HepG2 (cell line): ENCODE measurements around the gene ORC1. TPM values are rescaled to one million over a fixed set of nuclear protein-coding genes. Genes with fewer than 3 reads are reported as not detected.

ENCODE experiments used
- ARID4A ChIP-seq: sonication (generic); formaldehyde crosslinking; IDR thresholded peaks from 2 replicates; pipeline ENCODE4 v1.5.0; 2020; ENCODE audit warnings: mild to moderate bottlenecking, missing genetic modification reagents, borderline replicate concordance
- CCDC6 ChIP-seq: sonication (generic); formaldehyde crosslinking; IDR thresholded peaks from 2 replicates; pipeline ENCODE4 v1.8.1; 2022; ENCODE audit warnings: mild to moderate bottlenecking, missing genetic modification reagents, moderate library complexity
- GMEB2 ChIP-seq: IDR thresholded peaks from 2 replicates; pipeline ENCODE4 v1.6.1; 2016; ENCODE audit warnings: missing biosample characterization, missing genetic modification reagents, low read depth
- HOMEZ ChIP-seq: IDR thresholded peaks from 2 replicates; pipeline ENCODE4 v1.6.1; 2016; ENCODE audit warnings: low read depth
- KLF9 ChIP-seq: IDR thresholded peaks from 2 replicates; pipeline ENCODE4 v1.6.1; 2016; ENCODE audit warnings: low read depth
- LCORL ChIP-seq, 2 experiments: fragments of 450-650 bp in 1 of 2; sonication (generic) in 1 of 2; formaldehyde crosslinking in 1 of 2; IDR thresholded peaks; 2 replicates each; pipeline versions ENCODE4 v1.5.0 to v1.6.1; 2017 to 2020; ENCODE audit warnings: antibody characterized with exemption in 1 of 2, missing genetic modification reagents in 1 of 2
- MYC ChIP-seq: sonication (generic); formaldehyde crosslinking; IDR thresholded peaks from 2 replicates; pipeline ENCODE4 v1.9.0; 2021; ENCODE audit warnings: missing genetic modification reagents, borderline replicate concordance
- NFATC3 ChIP-seq: sonication (generic); formaldehyde crosslinking; IDR thresholded peaks from 2 replicates; pipeline ENCODE4 v1.5.1; 2020; ENCODE audit warnings: mild to moderate bottlenecking, missing genetic modification reagents
- PHB2 ChIP-seq: fragments of 450-650 bp; IDR thresholded peaks from 2 replicates; pipeline ENCODE4 v1.6.1; 2018; ENCODE audit not compliant: partially characterized antibody
- RFX3 ChIP-seq: IDR thresholded peaks from 2 replicates; pipeline ENCODE4 v1.6.1; 2016; ENCODE audit warnings: missing biosample characterization, missing genetic modification reagents
- RXRB ChIP-seq: IDR thresholded peaks from 2 replicates; pipeline ENCODE4 v1.6.1; 2016; ENCODE audit warnings: borderline replicate concordance, missing genetic modification reagents, missing compliant biosample characterization
- SAFB2 ChIP-seq: sonication (generic); formaldehyde crosslinking; IDR thresholded peaks from 2 replicates; pipeline ENCODE4 v1.5.1; 2020; ENCODE audit warnings: missing genetic modification reagents, low read depth, mild to moderate bottlenecking, borderline replicate concordance
- SP2 ChIP-seq: sonication (generic); formaldehyde crosslinking; IDR thresholded peaks from 2 replicates; pipeline ENCODE4 v1.5.1; 2020; ENCODE audit warnings: mild to moderate bottlenecking, missing genetic modification reagents
- SP5 ChIP-seq: IDR thresholded peaks from 2 replicates; pipeline ENCODE4 v1.6.1; 2016; ENCODE audit warnings: low read depth, borderline replicate concordance
- SUZ12 ChIP-seq: fragments of 150-350 bp; IDR thresholded peaks from 2 replicates; pipeline ENCODE4 v1.6.1; 2014; ENCODE audit warnings: low read depth, low read length
- ZIK1 ChIP-seq: sonication (generic); formaldehyde crosslinking; IDR thresholded peaks from 2 replicates; pipeline ENCODE4 v1.5.0; 2020; ENCODE audit warnings: mild to moderate bottlenecking, low read depth, missing genetic modification reagents, borderline replicate concordance
- ZKSCAN1 ChIP-seq: fragments of 150-350 bp; IDR thresholded peaks from 2 replicates; pipeline ENCODE4 v1.6.1; 2014; ENCODE audit warnings: low read length
- ZKSCAN8 ChIP-seq: IDR thresholded peaks from 2 replicates; pipeline ENCODE4 v1.6.1; 2016; ENCODE audit warnings: borderline replicate concordance, missing genetic modification reagents, missing compliant biosample characterization
- ZNF383 ChIP-seq: sonication (generic); formaldehyde crosslinking; IDR thresholded peaks from 2 replicates; pipeline ENCODE4 v1.4.0; 2020; ENCODE audit warnings: missing genetic modification reagents, mild to moderate bottlenecking, borderline replicate concordance
- ZNF496 ChIP-seq: sonication (generic); formaldehyde crosslinking; IDR thresholded peaks from 2 replicates; pipeline ENCODE4 v1.8.1; 2023; ENCODE audit warnings: mild to moderate bottlenecking, moderate library complexity, missing genetic modification reagents; ENCODE audit not compliant: insufficient replicate concordance
- ZNF556 ChIP-seq: sonication (generic); formaldehyde crosslinking; IDR thresholded peaks from 2 replicates; pipeline ENCODE4 v1.4.0; 2020; ENCODE audit warnings: mild to moderate bottlenecking, missing genetic modification reagents, borderline replicate concordance
- ZNF792 ChIP-seq: IDR thresholded peaks from 2 replicates; pipeline ENCODE4 v1.6.1; 2016
- ZSCAN9 ChIP-seq: IDR thresholded peaks from 2 replicates; pipeline ENCODE4 v1.6.1; 2016; ENCODE audit warnings: borderline replicate concordance
- polyA plus RNA-seq, 8 experiments: library from polyadenylated mRNA; depleted of rRNA in 3 of 8; stranded (reverse) in 7 of 8; unstranded in 1 of 8; fragments of >200 nt; fragmentation: Illumina TruSeq in 4 of 8; extraction: Trizol in 4 of 8; gene quantifications; 2 replicates each; pipeline versions ENCODE4 v1.2.1 to v1.2.3, GENCODE V29; 2011 to 2016; ENCODE audit warnings: low read depth in 4 of 8, missing spikeins in 1 of 8, mixed read lengths in 1 of 8; ENCODE audit not compliant: insufficient read depth in 1 of 8
- total RNA-seq, 5 experiments: library from RNA; depleted of rRNA; stranded (reverse); fragments of >200 nt; fragmentation: Illumina TruSeq; extraction: Trizol; gene quantifications; 2 replicates each; pipeline ENCODE4 v1.2.3, GENCODE V29; 2016; ENCODE audit warnings: low read depth in 1 of 5

Gene ORC1
- total and polyA plus RNA-seq, 2 of the 13 experiments (the other 11 are each of a cell fraction or from before 2014, with no cell fraction given), result 7.0 to 23.5 TPM

GRCh38 chr1:52404116-52404974, at the start of gene ORC1, which contains the start of gene PRPF38A (continued):
- peak; percentile 71 for TF ChIP-seq SP2 (CRISPR knock-in tag)
- no peak for TF ChIP-seq ZIK1 (CRISPR knock-in tag)
- TF ChIP-seq CCDC6 (CRISPR knock-in tag), result peak; percentile 83; the same call in 1 of the 2 replicates
- no peak for TF ChIP-seq LCORL (IDR thresholded peaks at IDR 0.05)
- no peak for TF ChIP-seq LCORL (CRISPR knock-in tag; IDR thresholded peaks at IDR 0.05)
- TF ChIP-seq GMEB2 (CRISPR knock-in tag), result peak; percentile 65; the same call in 1 of the 2 replicates
- TF ChIP-seq KLF9 (CRISPR knock-in tag), result peak; percentile 49; the same call in 1 of the 2 replicates
- TF ChIP-seq ARID4A (CRISPR knock-in tag), result peak; percentile 96
- no peak; the same call in none of the 2 replicates for TF ChIP-seq ZNF792 (CRISPR knock-in tag)
- TF ChIP-seq NFATC3, result no peak
- TF ChIP-seq RXRB, result peak; percentile 82
- no peak for TF ChIP-seq SUZ12
- peak; percentile 62; the same call in 1 of the 2 replicates for TF ChIP-seq MYC (CRISPR knock-in tag)
- TF ChIP-seq ZNF496 (CRISPR knock-in tag), result no peak
- TF ChIP-seq ZKSCAN1, result no peak
- TF ChIP-seq HOMEZ, result peak; percentile 25; the same call in 1 of the 2 replicates
- no peak for TF ChIP-seq RFX3 (CRISPR knock-in tag)
- TF ChIP-seq ZKSCAN8 (CRISPR knock-in tag), result peak; percentile 70; the same call in 1 of the 2 replicates
- TF ChIP-seq ZNF556 (CRISPR knock-in tag), result no peak
- no peak for TF ChIP-seq PHB2
- TF ChIP-seq SP5, result peak; percentile 69
- TF ChIP-seq ZSCAN9 (CRISPR knock-in tag), result no peak
- TF ChIP-seq SAFB2 (CRISPR knock-in tag), result 0 out of 2 replicates have a peak, but pooled peaks have one; percentile 87
- no peak for TF ChIP-seq ZNF383 (CRISPR knock-in tag)
